ENCODE measurements around the gene LMO4. TPM values are rescaled to one million over a fixed set of nuclear protein-coding genes. Genes with fewer than 3 reads are reported as not detected.

Gene LMO4
- total RNA-seq, 1 donor from 2014 or later: 42.9 TPM

- no peaks in the 10 kb centered on the region for H3K79me2 ChIP-seq (ENCODE audit: insufficient read depth, low read length)
- no peak for TF ChIP-seq EZH2 (IDR thresholded peaks at IDR 0.05; ENCODE audit: insufficient read depth, low read length)
- TF ChIP-seq, protein P1, sequence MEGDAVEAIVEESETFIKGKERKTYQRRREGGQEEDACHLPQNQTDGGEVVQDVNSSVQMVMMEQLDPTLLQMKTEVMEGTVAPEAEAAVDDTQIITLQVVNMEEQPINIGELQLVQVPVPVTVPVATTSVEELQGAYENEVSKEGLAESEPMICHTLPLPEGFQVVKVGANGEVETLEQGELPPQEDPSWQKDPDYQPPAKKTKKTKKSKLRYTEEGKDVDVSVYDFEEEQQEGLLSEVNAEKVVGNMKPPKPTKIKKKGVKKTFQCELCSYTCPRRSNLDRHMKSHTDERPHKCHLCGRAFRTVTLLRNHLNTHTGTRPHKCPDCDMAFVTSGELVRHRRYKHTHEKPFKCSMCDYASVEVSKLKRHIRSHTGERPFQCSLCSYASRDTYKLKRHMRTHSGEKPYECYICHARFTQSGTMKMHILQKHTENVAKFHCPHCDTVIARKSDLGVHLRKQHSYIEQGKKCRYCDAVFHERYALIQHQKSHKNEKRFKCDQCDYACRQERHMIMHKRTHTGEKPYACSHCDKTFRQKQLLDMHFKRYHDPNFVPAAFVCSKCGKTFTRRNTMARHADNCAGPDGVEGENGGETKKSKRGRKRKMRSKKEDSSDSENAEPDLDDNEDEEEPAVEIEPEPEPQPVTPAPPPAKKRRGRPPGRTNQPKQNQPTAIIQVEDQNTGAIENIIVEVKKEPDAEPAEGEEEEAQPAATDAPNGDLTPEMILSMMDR (IDR thresholded peaks at IDR 0.05; ENCODE audit: insufficient read depth, low read depth, low read length): no peak
- peak overlapping the region; percentile 71 for H3K4me2 ChIP-seq (ENCODE audit: low read length)
- H3K4me1 Mint-ChIP-seq (ENCODE audit: low read depth, unreplicated experiment): peaks cover 20% of the 10 kb centered on the region
- H3K36me3 Mint-ChIP-seq (ENCODE audit: low read depth, unreplicated experiment): no peaks in the 10 kb centered on the region
- no peaks in the 10 kb centered on the region for H3K27me3 ChIP-seq (ENCODE audit: insufficient read depth, low read length)
- peaks cover 16% of the 10 kb centered on the region for H3K4me1 ChIP-seq (ENCODE audit: insufficient read depth, low read length)
- peak; percentile 97 for FAIRE-seq
- peak overlapping the region; percentile 33 for H2AFZ ChIP-seq (ENCODE audit: low read depth, low read length)
- H3K9me3 Mint-ChIP-seq (ENCODE audit: unreplicated experiment): no peaks in the 10 kb centered on the region
- H3K27ac Mint-ChIP-seq (ENCODE audit: unreplicated experiment): peak overlapping the region; percentile 60
- H3K4me3 Mint-ChIP-seq (ENCODE audit: unreplicated experiment): no peak overlapping the region
- H3K9me3 ChIP-seq (ENCODE audit: insufficient read depth, low read depth, low read length): no peaks in the 10 kb centered on the region
- no peaks in the 10 kb centered on the region for H4K20me1 ChIP-seq (ENCODE audit: insufficient read depth, low read length)
- peak overlapping the region; percentile 5 for H3K9ac ChIP-seq (ENCODE audit: low read length)
- DNase-seq (ENCODE audit: low read depth): peak; percentile 86
- H3K4me3 ChIP-seq (ENCODE audit: insufficient read depth, low read depth, low read length): no peak overlapping the region
- H3K27ac ChIP-seq (ENCODE audit: low read depth, low read length): peak overlapping the region; percentile 41
- H3K36me3 ChIP-seq (ENCODE audit: insufficient read depth, low read length): no peaks in the 10 kb centered on the region
- H3K27me3 Mint-ChIP-seq (ENCODE audit: low read depth, unreplicated experiment): no peaks in the 10 kb centered on the region
Measured at GRCh38 chr1:87392248-87393192, 63.8 kb downstream of the LMO4 start.

GRCh38 chr1:87393445-87394085 is 64.9 kb downstream of the LMO4 start:
- FAIRE-seq (no peak), DNase-seq (ENCODE audit: low read depth) (no peak)
- peaks cover 21% of the 10 kb centered on the region for H3K4me1 Mint-ChIP-seq (ENCODE audit: low read depth, unreplicated experiment)
- peak overlapping the region; percentile 71 for H3K4me2 ChIP-seq (ENCODE audit: low read length)
- no peaks in the 10 kb centered on the region for H3K9me3 Mint-ChIP-seq (ENCODE audit: unreplicated experiment)
- H3K4me3 ChIP-seq (ENCODE audit: insufficient read depth, low read depth, low read length): no peak overlapping the region
- no peaks in the 10 kb centered on the region for H3K27me3 ChIP-seq (ENCODE audit: insufficient read depth, low read length)
- no peak overlapping the region for H3K4me3 Mint-ChIP-seq (ENCODE audit: unreplicated experiment)
- no peaks in the 10 kb centered on the region for H3K36me3 Mint-ChIP-seq (ENCODE audit: low read depth, unreplicated experiment)
- H3K36me3 ChIP-seq (ENCODE audit: insufficient read depth, low read length): no peaks in the 10 kb centered on the region
- no peak overlapping the region for H3K9ac ChIP-seq (ENCODE audit: low read length)
- H3K27me3 Mint-ChIP-seq (ENCODE audit: low read depth, unreplicated experiment): no peaks in the 10 kb centered on the region
- peaks cover 16% of the 10 kb centered on the region for H3K4me1 ChIP-seq (ENCODE audit: insufficient read depth, low read length)
- H3K9me3 ChIP-seq (ENCODE audit: insufficient read depth, low read depth, low read length): no peaks in the 10 kb centered on the region
- H3K79me2 ChIP-seq (ENCODE audit: insufficient read depth, low read length): no peaks in the 10 kb centered on the region
- H4K20me1 ChIP-seq (ENCODE audit: insufficient read depth, low read length): no peaks in the 10 kb centered on the region
- no peak overlapping the region for H2AFZ ChIP-seq (ENCODE audit: low read depth, low read length)
- no peak overlapping the region for H3K27ac Mint-ChIP-seq (ENCODE audit: unreplicated experiment)
- TF ChIP-seq, protein P1 (IDR thresholded peaks at IDR 0.05; ENCODE audit: insufficient read depth, low read depth, low read length): no peak
- TF ChIP-seq EZH2 (IDR thresholded peaks at IDR 0.05; ENCODE audit: insufficient read depth, low read length): no peak
- H3K27ac ChIP-seq (ENCODE audit: low read depth, low read length): no peak overlapping the region
